HG03045 (cell line): ENCODE results near the gene EXOC2.

Experiments used
- ATAC-seq: cut with Tn5 transposase; IDR thresholded peaks from one replicate; pipeline ENCODE4 v1.9.1; 2021; ENCODE audit warnings: mild to moderate bottlenecking, moderate library complexity; ENCODE audit not compliant: unreplicated experiment

The EXOC2 gene

GRCh38 chr6:474453-475185 lies 218.3 kb downstream of the EXOC2 start:
- no peak for ATAC-seq

- ATAC-seq: no peak
These were observed 219.0 kb downstream of the EXOC2 start for GRCh38 chr6:473768-474452.

- ATAC-seq: no peak
These were observed 219.6 kb downstream of the EXOC2 start for GRCh38 chr6:473356-473755.

- no peak for ATAC-seq
These were observed 222.0 kb downstream of the EXOC2 start for GRCh38 chr6:470901-471448.

- ATAC-seq: no peak
These were observed 222.7 kb downstream of the EXOC2 start for GRCh38 chr6:470051-470900.

- no peak for ATAC-seq
These were observed 225.3 kb downstream of the EXOC2 start for GRCh38 chr6:467671-468082.

GRCh38 chr6:467111-467510 lies 225.8 kb downstream of the EXOC2 start:
- ATAC-seq: no peak

- ATAC-seq: no peak
These were observed 226.4 kb downstream of the EXOC2 start for GRCh38 chr6:466564-466963.

GRCh38 chr6:465531-466348 lies 227.2 kb downstream of the EXOC2 start:
- no peak for ATAC-seq

GRCh38 chr6:456887-457286 lies 236.1 kb downstream of the EXOC2 start:
- no peak for ATAC-seq

GRCh38 chr6:456358-456867 lies 236.5 kb downstream of the EXOC2 start:
- no peak for ATAC-seq

- ATAC-seq: no peak
These were observed 237.1 kb downstream of the EXOC2 start for GRCh38 chr6:455835-456234.

- ATAC-seq: no peak
These were observed 237.8 kb downstream of the EXOC2 start for GRCh38 chr6:455006-455585.

GRCh38 chr6:454148-454991 lies 238.6 kb downstream of the EXOC2 start:
- ATAC-seq: no peak

GRCh38 chr6:453152-453551 lies 239.8 kb downstream of the EXOC2 start:
- no peak for ATAC-seq

GRCh38 chr6:452301-453067 lies 240.5 kb downstream of the EXOC2 start:
- no peak for ATAC-seq

GRCh38 chr6:451847-452246 lies 241.1 kb downstream of the EXOC2 start:
- ATAC-seq: no peak

GRCh38 chr6:451336-451735 lies 241.6 kb downstream of the EXOC2 start:
- ATAC-seq: no peak
